Breast epithelium (tissue), 4 donors: Measurements from ENCODE around the gene KCND2. TPM values are rescaled to one million over a fixed set of nuclear protein-coding genes. Genes with fewer than 3 reads are reported as not detected.

Experiments
- DNase-seq, 2 donors: peaks; one replicate each; pipeline ENCODE4 v3.0.0-alpha.2; 2019; ENCODE audit warnings: low spot score in 2 of 2
- H3K27ac ChIP-seq, 2 donors: fragments of 200-600 bp; sonication (generic) in 1 of 2; one replicate each; pipeline ENCODE4 v1.5.1; 2016 to 2019; ENCODE audit warnings: mild to moderate bottlenecking in 1 of 2
- H3K27me3 ChIP-seq, 2 donors: fragments of 200-600 bp; sonication (generic) in 1 of 2; one replicate each; pipeline versions ENCODE4 v1.5.1 to v1.6.0; 2017 to 2019; ENCODE audit warnings: control low read depth in 1 of 2, mild to moderate bottlenecking in 1 of 2
- H3K36me3 ChIP-seq: fragments of 200-600 bp; one replicate; pipeline ENCODE4 v1.5.1; 2019
- H3K4me1 ChIP-seq, 2 donors: fragments of 200-600 bp; sonication (generic); one replicate each; pipeline ENCODE4 v1.5.1; 2016 to 2019; ENCODE audit warnings: control low read depth in 1 of 2
- H3K4me3 ChIP-seq, 3 donors: fragments of 200-600 bp; sonication (generic); 1 replicate in 2 of 3; 2 replicates in 1 of 3; pipeline ENCODE4 v1.5.1; 2016 to 2019; ENCODE audit warnings: mild to moderate bottlenecking in 3 of 3, moderate library complexity in 2 of 3
- H3K9me3 ChIP-seq, 2 donors: fragments of 200-600 bp; sonication (generic) in 1 of 2; one replicate each; pipeline ENCODE4 v1.5.1; 2016 to 2019; ENCODE audit warnings: control low read depth in 1 of 2
- POLR2A ChIP-seq: fragments of 450-650 bp; IDR thresholded peaks from one replicate; pipeline ENCODE4 v1.6.1; 2016; ENCODE audit warnings: antibody characterized with exemption, mild to moderate bottlenecking, moderate library complexity
- POLR2AphosphoS5 ChIP-seq, 3 donors: sonication (generic); formaldehyde crosslinking; IDR thresholded peaks; one replicate each; pipeline ENCODE4 v1.6.1; 2017; ENCODE audit warnings: antibody characterized with exemption in 3 of 3
- intact Hi-C: fragments of 100-400 bp; cut with DNase I; formaldehyde crosslinking; loops from one replicate; pipeline ENCODE4 v1.15.1; 2023; ENCODE audit warnings: low total_unique reads
- total RNA-seq, 3 donors: library from RNA; depleted of rRNA; stranded (reverse); fragments of >200 nt; gene quantifications; one replicate each; pipeline ENCODE4 v1.1.0, GENCODE V29; 2016
- TF ChIP-seq, protein P1 (sequence below), 3 donors: fragments of 450-650 bp; IDR thresholded peaks; one replicate each; pipeline ENCODE4 v1.5.1; 2016 to 2017; ENCODE audit warnings: antibody characterized with exemption in 3 of 3, mild to moderate bottlenecking in 3 of 3, moderate library complexity in 3 of 3

KCND2 gene
- total RNA-seq, 3 donors from 2014 or later, result 1.9 to 3.6 (median 2.6) TPM

DNA sequence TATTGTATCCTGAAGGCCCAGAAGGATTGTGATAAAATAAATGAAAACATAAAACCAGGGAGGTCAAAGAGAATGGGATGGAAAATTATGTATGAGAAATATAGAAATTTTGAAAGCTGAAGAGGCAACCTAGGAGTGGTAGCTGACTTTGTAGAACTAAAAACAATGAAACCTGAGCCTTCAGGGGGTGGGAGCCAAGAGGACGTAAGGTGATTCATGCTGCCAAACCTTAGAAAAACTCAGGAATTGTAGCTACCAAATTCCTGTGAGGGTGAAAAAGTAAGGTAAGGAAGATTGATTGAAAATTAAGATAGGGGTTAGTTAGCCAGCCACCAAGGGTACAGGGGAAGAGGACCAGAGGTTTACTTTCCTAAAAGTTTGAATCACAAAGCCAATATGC, 213.2 kb downstream of the KCND2 start:
- Histone ChIP-seq H3K4me3 (no peak overlapping the region), H3K27me3 (no peaks in the 10 kb centered on the region), H3K27ac (no peak overlapping the region), H3K9me3 (no peaks in the 10 kb centered on the region), H3K4me1 (no peaks in the 10 kb centered on the region), H3K36me3 (no peaks in the 10 kb centered on the region)
- TF ChIP-seq POLR2AphosphoS5 (IDR thresholded peaks at IDR 0.05), result no peak
- TF ChIP-seq, protein P1, sequence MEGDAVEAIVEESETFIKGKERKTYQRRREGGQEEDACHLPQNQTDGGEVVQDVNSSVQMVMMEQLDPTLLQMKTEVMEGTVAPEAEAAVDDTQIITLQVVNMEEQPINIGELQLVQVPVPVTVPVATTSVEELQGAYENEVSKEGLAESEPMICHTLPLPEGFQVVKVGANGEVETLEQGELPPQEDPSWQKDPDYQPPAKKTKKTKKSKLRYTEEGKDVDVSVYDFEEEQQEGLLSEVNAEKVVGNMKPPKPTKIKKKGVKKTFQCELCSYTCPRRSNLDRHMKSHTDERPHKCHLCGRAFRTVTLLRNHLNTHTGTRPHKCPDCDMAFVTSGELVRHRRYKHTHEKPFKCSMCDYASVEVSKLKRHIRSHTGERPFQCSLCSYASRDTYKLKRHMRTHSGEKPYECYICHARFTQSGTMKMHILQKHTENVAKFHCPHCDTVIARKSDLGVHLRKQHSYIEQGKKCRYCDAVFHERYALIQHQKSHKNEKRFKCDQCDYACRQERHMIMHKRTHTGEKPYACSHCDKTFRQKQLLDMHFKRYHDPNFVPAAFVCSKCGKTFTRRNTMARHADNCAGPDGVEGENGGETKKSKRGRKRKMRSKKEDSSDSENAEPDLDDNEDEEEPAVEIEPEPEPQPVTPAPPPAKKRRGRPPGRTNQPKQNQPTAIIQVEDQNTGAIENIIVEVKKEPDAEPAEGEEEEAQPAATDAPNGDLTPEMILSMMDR (IDR thresholded peaks at IDR 0.05), result no peak
- TF ChIP-seq POLR2A, result no peak
- DNase-seq, result no peak
- intact Hi-C loops, result no loop called here

DNA sequence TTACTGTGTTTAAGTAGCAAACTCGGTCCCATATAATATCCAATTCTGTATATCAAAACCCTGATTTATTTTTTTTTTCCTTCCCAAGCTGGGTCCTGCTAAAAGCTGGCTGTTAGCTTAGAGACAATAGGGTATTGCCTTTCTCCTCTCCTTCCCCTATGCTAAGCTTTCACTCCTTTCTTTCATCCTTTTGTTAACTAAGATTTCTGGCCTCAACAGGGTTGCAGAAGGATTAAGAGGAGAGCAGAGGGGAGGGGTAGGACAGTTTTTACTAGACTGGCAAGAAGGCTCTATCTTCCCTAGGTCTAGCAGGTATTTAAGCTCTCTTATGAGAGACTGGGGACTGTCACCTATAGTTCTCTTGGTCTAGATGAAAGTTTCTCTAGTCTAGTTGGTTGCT, 229.2 kb downstream of the KCND2 start:
- intact Hi-C loops, result no loop called here
- H3K36me3 ChIP-seq, result no peaks in the 10 kb centered on the region

DNA sequence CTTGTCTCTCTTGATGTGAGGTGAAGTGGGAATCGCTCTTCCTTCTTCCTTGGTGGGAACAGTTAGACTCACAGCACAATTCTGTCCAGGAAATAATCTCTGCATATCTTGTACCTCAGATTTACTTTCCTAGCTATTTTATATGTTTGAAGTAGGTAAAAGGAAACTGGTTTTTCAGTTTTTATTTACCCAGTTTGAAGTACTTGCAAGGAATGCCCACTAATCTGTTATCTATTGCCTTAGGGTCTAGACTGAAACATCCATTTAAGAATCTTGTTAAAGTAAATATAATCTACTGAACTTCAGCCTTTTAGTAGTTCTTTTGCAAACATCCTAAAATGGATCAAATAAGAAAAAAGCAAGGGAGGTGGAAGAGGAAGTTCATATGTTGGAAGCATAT, 229.8 kb downstream of the KCND2 start:
- no peaks in the 10 kb centered on the region for H3K4me1 ChIP-seq
- intact Hi-C loops, result no loop called here
- no peaks in the 10 kb centered on the region for H3K27me3 ChIP-seq
- H3K4me3 ChIP-seq, result no peak overlapping the region
- TF ChIP-seq POLR2AphosphoS5 (IDR thresholded peaks at IDR 0.05), result no peak
- TF ChIP-seq, protein P1 (IDR thresholded peaks at IDR 0.05), result no peak
- no peak for TF ChIP-seq POLR2A
- no peak for DNase-seq
- no peak overlapping the region for H3K27ac ChIP-seq
- H3K36me3 ChIP-seq, result no peaks in the 10 kb centered on the region
- H3K9me3 ChIP-seq, result no peaks in the 10 kb centered on the region

More for the DNA sequence above, 229.2 kb downstream of the KCND2 start:
- no peak for DNase-seq
- Histone ChIP-seq H3K9me3 (no peaks in the 10 kb centered on the region), H3K4me3 (no peak overlapping the region), H3K27ac (no peak overlapping the region), H3K4me1 (no peaks in the 10 kb centered on the region), H3K27me3 (no peaks in the 10 kb centered on the region)
- TF ChIP-seq, protein P1 (IDR thresholded peaks at IDR 0.05), result no peak
- TF ChIP-seq POLR2A (no peak), POLR2AphosphoS5 (IDR thresholded peaks at IDR 0.05) (no peak)

DNA sequence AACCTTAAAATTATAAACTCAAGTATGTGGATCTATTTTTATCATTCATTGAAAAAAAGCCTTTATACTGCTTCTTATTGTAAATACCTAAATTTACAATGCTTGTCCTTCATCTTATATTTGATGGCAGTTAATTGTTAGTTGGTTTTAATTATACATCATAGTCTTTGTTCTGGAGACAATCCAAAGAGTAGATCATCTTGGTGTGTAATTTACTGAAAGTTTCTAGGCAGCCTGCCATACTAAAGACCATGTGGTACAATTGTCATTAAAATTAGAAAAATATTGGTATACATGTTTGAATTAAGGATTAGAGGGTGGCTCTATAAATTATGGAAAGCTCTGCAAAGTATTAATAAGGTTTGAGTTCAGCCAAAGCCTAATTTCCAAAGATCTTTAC, 231.4 kb downstream of the KCND2 start:
- Histone ChIP-seq H3K27ac (no peak overlapping the region), H3K27me3 (no peaks in the 10 kb centered on the region), H3K4me1 (no peaks in the 10 kb centered on the region), H3K36me3 (no peaks in the 10 kb centered on the region), H3K4me3 (no peak overlapping the region), H3K9me3 (no peaks in the 10 kb centered on the region)
- DNase-seq, result no peak
- TF ChIP-seq, protein P1 (IDR thresholded peaks at IDR 0.05), result no peak
- TF ChIP-seq POLR2A (no peak), POLR2AphosphoS5 (IDR thresholded peaks at IDR 0.05) (no peak)
- intact Hi-C loops, result no loop called here

DNA sequence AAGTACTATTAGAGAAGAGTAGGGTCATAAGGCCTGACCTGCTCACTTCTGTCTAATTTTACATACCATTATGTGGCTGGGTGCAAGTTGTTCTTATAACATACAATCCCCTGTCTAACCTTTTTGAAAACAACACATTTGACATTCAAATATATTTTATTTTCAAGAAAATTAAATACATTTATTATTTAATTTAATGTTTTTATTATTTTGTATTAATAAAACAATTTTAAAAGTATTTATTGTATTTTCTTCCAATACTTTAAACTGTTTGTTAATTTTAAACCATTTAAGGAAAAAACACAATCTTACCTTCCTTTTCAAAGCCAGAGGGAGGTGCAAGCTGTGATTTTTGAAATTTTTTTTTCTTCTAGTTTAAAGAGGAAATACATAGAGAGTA, 232.8 kb downstream of the KCND2 start:
- Histone ChIP-seq H3K27ac (no peak overlapping the region), H3K4me1 (no peaks in the 10 kb centered on the region), H3K36me3 (no peaks in the 10 kb centered on the region), H3K4me3 (no peak overlapping the region), H3K27me3 (no peaks in the 10 kb centered on the region), H3K9me3 (no peaks in the 10 kb centered on the region)
- intact Hi-C loops, result no loop called here
- DNase-seq, result no peak
- TF ChIP-seq POLR2A (no peak), POLR2AphosphoS5 (IDR thresholded peaks at IDR 0.05) (no peak)
- TF ChIP-seq, protein P1 (IDR thresholded peaks at IDR 0.05), result no peak
